Type B pancreatic cell (in vitro differentiated cells): Measurements from ENCODE around the gene KCNC3. TPM values are rescaled to one million over a fixed set of nuclear protein-coding genes. Genes with fewer than 3 reads are reported as not detected.

Source experiments
- DNase-seq: peaks from one replicate; pipeline ENCODE4 v3.0.0; 2021; ENCODE audit warnings: mixed read lengths; ENCODE audit not compliant: unreplicated experiment; ENCODE audit errors: extremely low spot score
- H3K27ac Mint-ChIP-seq: 2 replicates; pipeline ENCODE4 v1.8.0; 2021; ENCODE audit warnings: mild to moderate bottlenecking, mixed read lengths
- H3K27me3 Mint-ChIP-seq: 2 replicates; pipeline ENCODE4 v1.8.0; 2021; ENCODE audit warnings: mixed read lengths
- H3K36me3 Mint-ChIP-seq: 2 replicates; pipeline ENCODE4 v1.8.0; 2021; ENCODE audit warnings: mixed read lengths
- H3K4me1 Mint-ChIP-seq: one replicate; pipeline ENCODE4 v1.8.0; 2021; ENCODE audit warnings: mixed read lengths; ENCODE audit not compliant: unreplicated experiment
- H3K4me3 Mint-ChIP-seq: 2 replicates; pipeline ENCODE4 v1.8.0; 2021; ENCODE audit warnings: mild to moderate bottlenecking, mixed read lengths
- H3K9me3 Mint-ChIP-seq: 2 replicates; pipeline ENCODE4 v1.8.0; 2021; ENCODE audit warnings: mixed read lengths
- CTCF ChIP-seq: fragments of 200-600 bp; sonication (generic); conservative IDR thresholded peaks from 2 replicates; pipeline ENCODE4 v1.5.0; 2021; ENCODE audit warnings: antibody characterized with exemption, mild to moderate bottlenecking
- total RNA-seq: library from RNA; stranded (reverse); gene quantifications from 2 replicates; pipeline ENCODE4 v1.2.1, GENCODE V29; 2021; ENCODE audit warnings: low replicate concordance

KCNC3 gene
- total RNA-seq, 1 donor from 2014 or later = 9.5 TPM

- TF ChIP-seq CTCF = no peak
- Mint-ChIP-seq H3K36me3 (peaks cover 4% of the 10 kb centered on the region), H3K9me3 (no peaks in the 10 kb centered on the region), H3K27me3 (no peaks in the 10 kb centered on the region), H3K4me3 (no peak overlapping the region), H3K4me1 (no peaks in the 10 kb centered on the region), H3K27ac (no peak overlapping the region)
- DNase-seq = no peak
These were observed 66.0 kb downstream of the KCNC3 start for GRCh38 chr19:50263176-50263575.

Other genes with a start within 250 kb of the KCNC3 start
- not detected in 2 replicates for gene IZUMO2, start 166.1 kb downstream of the KCNC3 start, total RNA-seq
- gene MYH14, start 125.8 kb downstream of the KCNC3 start, total RNA-seq = 93.9 and 225 TPM in 2 replicates
- 2.3 and 6.0 TPM in 2 replicates for gene NAPSA, start 36.3 kb upstream of the KCNC3 start, total RNA-seq
- gene NR1H2, start 47.1 kb upstream of the KCNC3 start, total RNA-seq = 30.3 and 41.0 TPM in 2 replicates
- gene POLD1, start 55.0 kb upstream of the KCNC3 start, total RNA-seq = 43.6 and 91.8 TPM in 2 replicates
- gene SPIB, start 89.6 kb upstream of the KCNC3 start, total RNA-seq = 2.6 and 3.0 TPM in 2 replicates
- 0.12 TPM in 1 of 2 replicates, not detected in the other for gene MYBPC2, start 103.5 kb upstream of the KCNC3 start, total RNA-seq
- 137 and 152 TPM in 2 replicates for gene EMC10, start 147.1 kb upstream of the KCNC3 start, total RNA-seq
- gene GARIN5A, start 147.5 kb upstream of the KCNC3 start, total RNA-seq = 1.9 and 5.2 TPM in 2 replicates
- gene JOSD2, start 181.8 kb upstream of the KCNC3 start, total RNA-seq = 16.2 and 23.2 TPM in 2 replicates
- gene ASPDH, start 184.5 kb upstream of the KCNC3 start, total RNA-seq = not detected in 2 replicates
- gene LRRC4B, start 239.1 kb upstream of the KCNC3 start, total RNA-seq = 0.38 and 21.7 TPM in 2 replicates